Endodermal cell (in vitro differentiated cells): ENCODE measurements around the gene CCP110. TPM values are rescaled to one million over a fixed set of nuclear protein-coding genes. Genes with fewer than 3 reads are reported as not detected.

Experiments used
- DNase-seq: peaks from one replicate; pipeline ENCODE4 v3.0.0-alpha.2; 2017
- H3K27ac ChIP-seq: 2 replicates; pipeline ENCODE4 v1.5.1; 2013; ENCODE audit warnings: mild to moderate bottlenecking, low read depth, low read length, moderate library complexity
- H3K27me3 ChIP-seq: 2 replicates; pipeline ENCODE4 v1.6.1; 2013; ENCODE audit warnings: mild to moderate bottlenecking, low read length, moderate library complexity; ENCODE audit not compliant: insufficient read depth, control insufficient read depth, poor library complexity, severe bottlenecking
- H3K36me3 ChIP-seq: 2 replicates; pipeline ENCODE4 v1.7.0; 2013; ENCODE audit warnings: mild to moderate bottlenecking, low read length, moderate library complexity; ENCODE audit not compliant: control insufficient read depth, insufficient read depth
- H3K4me1 ChIP-seq: one replicate; pipeline ENCODE4 v1.7.0; 2013; ENCODE audit warnings: low read length; ENCODE audit not compliant: control insufficient read depth, insufficient read depth
- H3K4me3 ChIP-seq: 2 replicates; pipeline ENCODE4 v1.5.1; 2013; ENCODE audit warnings: mild to moderate bottlenecking, low read length, moderate library complexity
- H3K9ac ChIP-seq: 2 replicates; pipeline ENCODE4 v1.6.1; 2013; ENCODE audit warnings: mild to moderate bottlenecking, low read length, moderate library complexity; ENCODE audit not compliant: poor library complexity, severe bottlenecking; ENCODE audit errors: extremely low read depth
- H3K9me3 ChIP-seq: 2 replicates; pipeline ENCODE4 v1.6.1; 2013; ENCODE audit warnings: mild to moderate bottlenecking, low read length, moderate library complexity; ENCODE audit not compliant: control insufficient read depth
- H3K27ac Mint-ChIP-seq: 2 replicates; pipeline ENCODE4 v1.8.0; 2020; ENCODE audit warnings: mixed read lengths
- H3K27me3 Mint-ChIP-seq: 2 replicates; pipeline ENCODE4 v1.8.0; 2021; ENCODE audit warnings: mild to moderate bottlenecking, mixed read lengths; ENCODE audit not compliant: insufficient read depth
- H3K36me3 Mint-ChIP-seq: 2 replicates; pipeline ENCODE4 v1.8.0; 2020; ENCODE audit warnings: low read depth, mixed read lengths
- H3K4me1 Mint-ChIP-seq: 2 replicates; pipeline ENCODE4 v1.8.0; 2020; ENCODE audit warnings: mixed read lengths
- H3K4me3 Mint-ChIP-seq: 2 replicates; pipeline ENCODE4 v1.8.0; 2020; ENCODE audit warnings: mild to moderate bottlenecking, moderate library complexity, mixed read lengths
- H3K9me3 Mint-ChIP-seq: 2 replicates; pipeline ENCODE4 v1.8.0; 2020; ENCODE audit warnings: mild to moderate bottlenecking, mixed read lengths
- CTCF ChIP-seq: fragments of 200-600 bp; sonication (generic); conservative IDR thresholded peaks from 2 replicates; pipeline ENCODE4 v1.5.0; 2021; ENCODE audit warnings: antibody characterized with exemption, mild to moderate bottlenecking
- WGBS, 2 experiments: methylation state at CpG; one replicate each; pipeline versions ENCODE4 v1.1.5 to v1.1.7; 2013; ENCODE audit warnings: missing lambda C conversion rate in 2 of 2, mixed read lengths in 1 of 2; ENCODE audit not compliant: insufficient coverage in 1 of 2, insufficient read length in 1 of 2; 5-methylcytosine and 5-hydroxymethylcytosine counted together
- total RNA-seq, 2 donors: library from RNA; stranded (reverse); fragmentation: NEBNext Ultra II Directional in 1 of 2; extraction: Animal tissue kit (Norgen Biotek cat#: 25700) in 1 of 2; gene quantifications; 2 replicates in 1 of 2; 3 replicates in 1 of 2; pipeline ENCODE4 v1.2.1, GENCODE V29; 2021

Gene CCP110
- total RNA-seq, 2 donors from 2014 or later, result 16.5 to 24.0 TPM

- Mint-ChIP-seq H3K36me3 (peaks cover 3% of the 10 kb centered on the region), H3K4me3 (no peak overlapping the region), H3K4me1 (peaks cover 15% of the 10 kb centered on the region), H3K27me3 (no peaks in the 10 kb centered on the region), H3K9me3 (peaks cover 1% of the 10 kb centered on the region), H3K27ac (no peak overlapping the region)
- H3K4me1 ChIP-seq, result no peaks in the 10 kb centered on the region
- no peaks in the 10 kb centered on the region for H3K27me3 ChIP-seq
- no peak overlapping the region for H3K4me3 ChIP-seq
- no peak overlapping the region for H3K27ac ChIP-seq
- H3K9me3 ChIP-seq, result no peaks in the 10 kb centered on the region
- DNase-seq, result no peak
- 94 to 100% methylated on average over 1 of the region's 1 CpG for WGBS, 2 experiments
- H3K36me3 ChIP-seq, result no peaks in the 10 kb centered on the region
- no peak overlapping the region for H3K9ac ChIP-seq
- TF ChIP-seq CTCF, result no peak
Measured at GRCh38 chr16:19478505-19478904, 45.2 kb upstream of the CCP110 start.

DNA sequence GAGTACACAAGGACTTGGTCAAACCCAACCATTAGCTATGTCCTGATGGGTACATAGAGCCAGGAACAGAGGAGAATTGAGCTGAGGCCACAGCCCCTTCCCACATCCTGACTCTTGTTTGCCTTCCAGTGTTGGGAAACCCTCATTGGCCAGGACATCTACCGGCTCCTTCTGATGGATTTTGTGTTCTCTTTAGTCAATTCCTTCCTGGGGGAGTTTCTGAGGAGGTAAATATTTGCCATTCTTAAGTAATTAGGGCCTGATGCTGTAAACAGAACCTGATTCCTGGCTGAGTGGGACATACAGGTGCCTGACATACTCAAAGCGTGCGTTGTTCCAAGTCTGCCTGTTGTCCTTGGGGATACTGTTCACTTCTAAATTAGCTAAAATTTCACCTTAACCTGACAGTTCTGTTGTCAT, 44.4 kb upstream of the CCP110 start:
- H3K9me3 ChIP-seq, result no peaks in the 10 kb centered on the region
- H3K27ac ChIP-seq, result no peak overlapping the region
- peaks cover 1% of the 10 kb centered on the region for H3K9me3 Mint-ChIP-seq
- no peak overlapping the region for H3K4me3 Mint-ChIP-seq
- no peak overlapping the region for H3K9ac ChIP-seq
- H3K27me3 ChIP-seq, result no peaks in the 10 kb centered on the region
- H3K27ac Mint-ChIP-seq, result peak overlapping the region; percentile 26
- H3K36me3 Mint-ChIP-seq, result peaks cover 3% of the 10 kb centered on the region
- DNase-seq, result no peak
- 83 to 84% methylated on average over 2 to 3 of the region's 3 CpGs for WGBS, 2 experiments
- no peaks in the 10 kb centered on the region for H3K36me3 ChIP-seq
- no peaks in the 10 kb centered on the region for H3K27me3 Mint-ChIP-seq
- no peak for TF ChIP-seq CTCF
- H3K4me1 ChIP-seq, result no peaks in the 10 kb centered on the region
- H3K4me1 Mint-ChIP-seq, result peaks cover 15% of the 10 kb centered on the region
- H3K4me3 ChIP-seq, result no peak overlapping the region

- no peaks in the 10 kb centered on the region for H3K36me3 ChIP-seq
- H3K27me3 ChIP-seq, result no peaks in the 10 kb centered on the region
- H3K9ac ChIP-seq, result no peak overlapping the region
- no peak for DNase-seq
- no peak for TF ChIP-seq CTCF
- no peak overlapping the region for H3K4me3 ChIP-seq
- Mint-ChIP-seq H3K27me3 (no peaks in the 10 kb centered on the region), H3K4me3 (no peak overlapping the region), H3K4me1 (peaks cover 13% of the 10 kb centered on the region), H3K27ac (no peak overlapping the region), H3K36me3 (peaks cover 3% of the 10 kb centered on the region), H3K9me3 (peaks cover 13% of the 10 kb centered on the region)
- no peaks in the 10 kb centered on the region for H3K4me1 ChIP-seq
- 86 to 99% methylated on average over 2 of the region's 2 CpGs for WGBS, 2 experiments
- H3K9me3 ChIP-seq, result peaks cover 11% of the 10 kb centered on the region
- H3K27ac ChIP-seq, result no peak overlapping the region
Measured at GRCh38 chr16:19481296-19481695, 42.4 kb upstream of the CCP110 start.
